G401.6 (cell line): ENCODE data around the gene ARMCX2.
"Not testable (repeated sequence)": the region's sequence is repeated elsewhere in the genome, so short reads cannot be mapped to it uniquely, and the experiment has no call there.

Experiments
- FAIRE-seq: peaks from 2 replicates; lab custom pipeline; 2012; peaks lifted over from hg19 to GRCh38; lab: Jason Lieb, UNC

ARMCX2 gene

GRCh38 chrX:101659601-101660063, at the start of gene ARMCX2:
Gene ARMCX2, minus strand, starts transcription at chrX:101659850. Its CDS starts 2,262 bp downstream, at chrX:101657588.
- no peak for FAIRE-seq

DNA sequence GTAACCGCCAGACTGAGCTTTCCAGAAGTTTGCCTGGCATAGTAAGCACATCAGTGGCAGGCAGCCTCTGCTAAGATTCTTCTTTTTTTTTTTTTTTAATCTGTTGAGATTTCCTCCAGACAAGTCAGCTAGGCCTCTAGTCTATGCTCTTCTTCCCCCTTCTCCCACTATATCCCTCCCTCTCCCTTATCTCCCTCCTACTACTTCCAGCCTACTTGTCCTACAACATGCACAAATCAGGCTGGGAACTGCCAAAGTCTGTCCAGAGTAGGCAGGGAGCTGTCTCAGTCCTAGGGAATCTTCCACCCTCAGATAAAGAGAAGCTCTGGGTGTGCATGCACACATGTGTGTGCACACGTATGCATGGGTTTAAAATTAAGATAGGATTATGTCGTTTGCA, 49.7 kb upstream of the ARMCX2 start:
- no peak for FAIRE-seq

DNA sequence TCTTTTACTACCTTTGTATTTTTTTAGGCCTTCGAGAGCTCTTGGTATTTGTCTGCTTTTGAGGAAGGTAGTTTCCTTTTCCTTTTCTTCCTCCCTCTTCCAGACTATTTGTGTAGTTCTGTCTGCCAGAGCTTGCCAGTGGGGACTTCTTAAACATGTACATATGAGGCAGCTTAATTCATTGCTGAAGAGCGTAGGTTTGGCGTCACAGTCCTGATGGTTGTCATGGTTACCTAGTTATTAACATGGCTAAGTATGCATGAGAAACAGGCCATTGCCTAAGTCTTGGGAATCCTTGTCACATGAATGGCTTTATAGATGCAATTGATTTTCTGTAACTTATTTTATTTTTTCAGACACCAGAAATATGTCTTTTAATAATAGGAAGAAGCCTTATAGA, 48.5 kb upstream of the ARMCX2 start:
- no peak for FAIRE-seq

DNA sequence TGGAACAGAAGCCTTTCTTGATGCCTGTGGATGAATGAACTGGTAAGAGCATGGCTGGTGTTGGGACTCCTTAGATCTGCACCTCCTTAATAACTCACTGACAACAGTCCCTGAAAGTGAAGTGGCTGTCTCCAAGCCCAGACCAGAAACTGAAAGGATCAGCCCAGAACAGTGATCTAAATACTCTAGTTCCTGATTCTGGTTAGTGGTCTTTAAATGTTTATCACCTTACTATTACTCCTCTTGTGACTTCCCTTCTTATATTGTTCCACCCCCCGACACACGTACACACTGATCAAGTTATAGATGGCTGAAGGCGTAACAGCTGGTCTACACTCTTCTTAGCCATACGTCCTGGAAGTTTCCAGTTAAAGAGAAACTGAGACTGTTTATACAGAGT, 33.8 kb upstream of the ARMCX2 start:
- FAIRE-seq: no peak

DNA sequence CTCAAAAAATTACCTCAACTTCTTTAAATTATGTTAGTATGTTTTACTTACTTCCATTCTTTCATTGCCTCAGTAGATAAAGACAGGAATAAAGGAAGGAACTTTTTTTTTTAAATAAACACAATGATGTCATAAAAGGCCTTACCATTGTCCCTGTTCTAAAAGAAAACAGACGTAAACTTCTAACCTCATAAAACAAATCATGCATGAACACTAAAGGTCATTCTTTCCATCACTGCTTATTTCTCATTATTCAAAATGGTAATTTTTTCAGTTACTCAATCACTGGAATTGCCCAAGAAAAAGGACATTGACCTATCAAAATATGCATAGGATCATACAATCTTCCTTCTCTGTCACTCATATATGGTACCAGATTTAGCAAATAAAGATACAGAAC, 32.2 kb upstream of the ARMCX2 start:
- FAIRE-seq: no peak

DNA sequence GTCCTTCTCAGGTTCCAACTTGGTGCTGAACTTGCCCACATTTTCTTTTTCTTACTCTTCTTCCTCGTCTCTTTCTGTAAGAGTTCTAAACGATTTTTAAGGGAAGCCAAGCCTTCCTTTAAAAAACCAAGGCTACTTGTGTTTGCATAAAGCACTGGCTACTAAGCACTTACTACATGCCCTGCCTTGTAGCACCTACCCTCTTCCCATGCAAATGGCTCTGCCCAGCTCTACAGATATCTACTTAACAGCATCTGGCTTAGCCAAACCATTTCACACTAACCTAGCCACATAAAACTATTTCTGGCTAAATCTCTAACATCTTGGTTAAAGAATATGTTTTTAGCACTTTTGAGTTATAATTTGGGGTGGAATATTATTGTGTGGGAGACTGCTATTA, 26.9 kb upstream of the ARMCX2 start:
- FAIRE-seq: no peak

- no peak for FAIRE-seq
These were observed 26.3 kb upstream of the ARMCX2 start for GRCh38 chrX:101685923-101686322.

DNA sequence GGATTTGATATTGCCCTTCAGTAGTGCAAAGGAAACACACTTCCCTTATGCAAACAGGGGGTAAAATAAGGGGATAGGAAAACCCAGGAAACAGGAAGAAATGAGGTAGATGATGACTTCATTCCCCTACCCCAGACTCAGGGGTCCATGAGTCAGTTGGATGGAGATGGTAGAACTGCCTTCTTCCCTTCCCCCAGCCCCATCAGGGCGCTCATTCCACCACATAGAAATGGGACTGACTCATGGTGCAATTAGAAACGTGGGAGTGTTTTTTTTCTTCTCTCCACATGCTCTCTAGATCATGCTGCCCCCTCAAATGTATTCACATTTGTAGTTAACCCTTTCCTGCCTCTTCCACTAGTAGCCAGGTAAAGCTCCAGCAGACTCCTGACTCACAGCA, 23.1 kb upstream of the ARMCX2 start:
- FAIRE-seq: no peak

GRCh38 chrX:101677028-101677427, 17.4 kb upstream of the ARMCX2 start:
- no peak for FAIRE-seq

DNA sequence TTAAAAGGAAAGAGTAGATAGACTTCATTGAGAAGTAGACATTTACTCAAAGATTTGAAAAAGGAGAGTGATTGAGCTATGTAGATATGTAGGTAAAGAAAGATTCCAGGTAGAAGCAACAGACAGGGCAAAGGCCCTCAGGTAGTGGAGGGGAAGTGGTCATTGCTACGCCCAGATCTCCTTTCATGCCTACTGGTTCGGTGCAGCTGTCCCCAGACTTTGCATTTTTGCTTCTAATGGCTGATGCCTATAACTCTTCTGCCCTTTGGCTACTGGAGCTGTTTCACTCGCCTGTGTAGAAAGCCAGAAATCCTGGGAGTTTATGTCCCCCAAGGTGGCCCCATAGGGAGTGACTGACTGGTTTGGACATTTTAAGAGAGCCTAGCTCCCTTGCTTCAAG, 16.9 kb upstream of the ARMCX2 start:
- no peak for FAIRE-seq

DNA sequence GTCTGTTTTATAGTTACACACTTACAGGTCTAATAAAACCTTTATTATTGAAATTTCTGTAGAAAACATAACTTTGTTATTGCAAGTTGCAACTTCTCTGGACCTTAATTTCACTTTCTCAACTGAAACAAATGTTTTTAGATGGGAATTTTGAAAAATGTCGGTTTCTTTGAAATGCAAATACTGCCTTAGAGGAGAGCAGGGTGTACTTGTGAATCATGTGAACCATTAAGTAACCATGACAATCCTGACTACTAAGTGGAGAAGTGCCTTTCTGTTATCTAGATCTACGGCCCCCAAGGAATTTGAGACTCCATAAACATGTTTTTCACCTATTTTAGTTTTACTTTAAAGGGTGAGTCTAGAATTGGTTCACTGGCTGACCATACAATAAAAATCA, 8.5 kb upstream of the ARMCX2 start:
- no peak for FAIRE-seq

DNA sequence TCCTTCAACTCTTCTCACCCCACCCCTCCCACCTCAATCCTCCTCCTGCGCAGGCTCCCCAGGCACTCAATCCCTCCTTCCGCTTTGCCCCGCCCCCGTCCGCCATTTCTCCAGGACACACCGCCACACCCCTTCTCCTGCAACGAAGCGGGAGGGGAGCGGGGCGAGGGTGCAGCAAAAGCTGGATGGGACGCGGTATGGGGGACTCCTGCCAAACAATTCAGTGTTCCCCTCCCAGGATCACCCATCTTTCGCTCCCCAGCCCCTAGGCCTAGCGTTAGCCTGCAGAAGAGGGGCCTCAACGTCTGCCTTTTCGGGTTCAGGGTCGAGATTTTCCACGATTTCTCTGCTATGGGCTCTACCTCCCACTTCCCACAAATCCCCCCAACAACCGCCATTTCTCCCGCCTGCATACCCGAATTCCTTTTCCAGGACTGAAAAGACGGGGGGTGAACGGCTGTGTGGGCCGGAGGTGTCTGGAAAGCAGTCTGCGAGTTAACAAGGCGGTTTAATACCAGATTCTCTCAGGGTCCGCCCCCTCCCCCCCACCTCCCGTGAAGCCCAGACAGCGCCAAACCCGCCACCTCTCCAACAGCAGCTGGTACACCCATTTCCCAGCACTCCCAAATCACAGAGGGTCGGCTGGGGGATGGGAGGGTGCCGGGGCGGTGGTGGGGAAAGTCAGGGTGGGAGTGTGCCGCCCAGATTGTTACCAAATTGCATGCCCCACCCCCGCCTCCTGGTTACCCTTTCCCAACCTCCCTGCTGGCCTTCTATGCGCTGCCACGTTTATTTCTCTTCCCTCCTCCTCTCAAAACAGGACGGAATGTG, 774 bp downstream of the ARMCX2 start:
- FAIRE-seq: no peak

DNA sequence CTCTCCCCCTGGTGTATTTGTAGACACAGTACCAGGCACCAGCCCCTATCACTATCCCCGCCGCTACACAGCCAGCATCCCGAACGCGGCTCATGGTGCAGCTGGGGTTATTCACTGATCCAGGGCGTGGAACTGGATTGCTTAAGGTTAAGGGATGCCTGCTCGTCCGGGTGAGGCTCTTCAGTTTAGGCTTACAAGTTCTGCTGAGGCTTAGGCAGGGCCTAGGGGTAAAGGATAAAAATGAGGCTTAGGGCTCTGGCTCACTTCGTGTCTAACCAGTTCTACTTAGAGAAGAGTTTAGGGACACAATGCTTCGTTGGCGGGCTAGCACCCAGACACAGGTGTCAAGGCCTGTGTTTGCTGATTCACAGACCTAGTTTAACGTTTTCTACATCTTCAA, 2.2 kb downstream of the ARMCX2 start:
- no peak for FAIRE-seq

DNA sequence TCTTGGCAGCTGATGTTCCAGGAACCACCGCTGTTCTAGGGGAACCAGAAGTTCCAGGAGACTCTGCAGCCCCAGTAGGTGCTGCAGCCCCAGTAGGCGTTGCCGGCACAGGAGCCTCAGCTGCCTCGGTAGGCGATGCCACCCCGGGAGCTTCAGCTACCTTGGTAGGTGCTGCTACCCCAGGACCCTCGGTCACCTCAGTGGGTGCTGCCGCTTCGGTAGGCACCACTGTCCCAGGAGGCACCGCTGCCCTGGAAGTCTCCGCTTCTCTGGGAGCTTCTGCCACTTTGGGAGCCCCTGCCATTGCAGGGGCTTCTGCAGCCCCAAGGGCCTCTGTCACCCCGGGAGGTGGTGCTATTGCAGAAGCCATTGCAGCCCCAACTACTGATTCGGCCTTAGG, 2.8 kb downstream of the ARMCX2 start:
- FAIRE-seq: no peak

GRCh38 chrX:101655534-101655933, 4.1 kb downstream of the ARMCX2 start:
- FAIRE-seq: no peak

DNA sequence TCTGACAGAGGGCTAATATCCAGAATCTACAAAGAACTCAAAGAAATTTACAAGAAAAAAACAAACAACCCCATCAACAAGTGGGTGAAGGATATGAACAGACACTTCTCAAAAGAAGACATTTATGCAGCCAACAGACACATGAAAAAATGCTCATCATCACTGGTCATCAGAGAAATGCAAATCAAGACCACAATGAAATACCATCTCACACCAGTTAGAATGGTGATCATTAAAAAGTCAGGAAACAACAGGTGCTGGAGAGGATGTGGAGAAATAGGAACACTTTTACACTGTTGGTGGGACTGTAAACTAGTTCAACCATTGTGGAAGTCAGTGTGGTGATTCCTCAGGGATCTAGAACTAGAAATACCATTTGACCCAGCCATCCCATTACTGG, 11.9 kb downstream of the ARMCX2 start:
- not testable (repeated sequence) for FAIRE-seq

GRCh38 chrX:101642093-101642492, 17.6 kb downstream of the ARMCX2 start:
- FAIRE-seq: no peak

GRCh38 chrX:101639583-101639982, 20.1 kb downstream of the ARMCX2 start:
- no peak for FAIRE-seq

- no peak for FAIRE-seq
These were observed 40.3 kb downstream of the ARMCX2 start for GRCh38 chrX:101619364-101619763.

- FAIRE-seq: peak; percentile 72
These were observed 42.1 kb downstream of the ARMCX2 start, which contains the start of gene ARMCX6 for GRCh38 chrX:101617211-101618191. Gene ARMCX6, minus strand, starts transcription at chrX:101618000. Its CDS starts 1,380 bp downstream, at chrX:101616620.

DNA sequence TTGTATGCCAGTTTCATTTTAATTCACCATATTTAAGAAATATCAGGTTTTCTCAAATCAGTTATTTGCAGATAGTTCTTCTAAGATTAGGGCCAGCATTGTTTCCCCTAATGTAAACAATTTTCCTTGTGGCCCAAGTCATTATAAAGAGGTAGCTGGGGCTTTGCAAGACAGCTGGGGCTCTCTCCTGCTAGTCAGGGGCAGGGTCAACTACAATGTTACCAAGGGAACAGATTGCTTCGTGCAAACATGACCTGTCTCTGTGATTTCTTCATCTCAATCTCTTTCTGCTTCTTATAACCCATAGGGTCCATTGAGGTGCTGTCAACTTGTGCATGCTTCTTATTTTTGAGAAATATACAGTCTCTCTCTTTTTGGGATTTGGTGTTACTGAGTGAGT, 53.9 kb downstream of the ARMCX2 start:
- FAIRE-seq: no peak
